SW480 (cell line): ENCODE data around the gene GSK3B.
A peak's percentile ranks its signal among the peaks of the same experiment; 100 is the strongest.

Experiments
- DNase-seq: peaks from one replicate; pipeline ENCODE4 v3.0.0-alpha.2; 2016; ENCODE audit warnings: low spot score

GSK3B gene

DNA sequence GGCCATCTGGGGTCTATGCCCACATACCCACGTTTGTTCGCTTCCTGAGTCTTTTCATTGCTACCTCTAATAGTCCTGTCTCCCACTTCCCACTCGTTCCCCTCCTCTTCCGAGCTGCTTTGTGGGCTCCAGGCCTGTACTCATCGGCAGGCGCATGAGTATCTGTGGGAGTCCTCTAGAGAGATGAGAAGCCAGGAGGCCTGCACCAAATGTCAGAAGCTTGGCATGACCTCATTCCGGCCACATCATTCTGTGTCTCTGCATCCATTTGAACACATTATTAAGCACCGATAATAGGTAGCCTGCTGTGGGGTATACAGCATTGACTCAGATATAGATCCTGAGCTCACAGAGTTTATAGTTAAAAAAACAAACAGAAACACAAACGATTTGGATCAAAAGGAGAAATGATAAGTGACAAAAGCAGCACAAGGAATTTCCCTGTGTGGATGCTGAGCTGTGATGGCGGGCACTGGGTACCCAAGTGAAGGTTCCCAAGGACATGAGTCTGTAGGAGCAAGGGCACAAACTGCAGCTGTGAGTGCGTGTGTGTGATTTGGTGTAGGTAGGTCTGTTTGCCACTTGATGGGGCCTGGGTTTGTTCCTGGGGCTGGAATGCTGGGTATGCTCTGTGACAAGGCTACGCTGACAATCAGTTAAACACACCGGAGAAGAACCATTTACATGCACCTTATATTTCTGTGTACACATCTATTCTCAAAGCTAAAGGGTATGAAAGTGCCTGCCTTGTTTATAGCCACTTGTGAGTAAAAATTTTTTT lies 276.5 kb downstream of the GSK3B start:
- no peak for DNase-seq

DNA sequence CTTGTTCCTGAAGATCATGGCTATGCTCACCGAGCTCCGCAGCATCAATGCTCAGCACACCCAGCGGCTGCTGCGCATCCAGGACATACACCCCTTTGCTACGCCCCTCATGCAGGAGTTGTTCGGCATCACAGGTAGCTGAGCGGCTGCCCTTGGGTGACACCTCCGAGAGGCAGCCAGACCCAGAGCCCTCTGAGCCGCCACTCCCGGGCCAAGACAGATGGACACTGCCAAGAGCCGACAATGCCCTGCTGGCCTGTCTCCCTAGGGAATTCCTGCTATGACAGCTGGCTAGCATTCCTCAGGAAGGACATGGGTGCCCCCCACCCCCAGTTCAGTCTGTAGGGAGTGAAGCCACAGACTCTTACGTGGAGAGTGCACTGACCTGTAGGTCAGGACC lies 277.2 kb downstream of the GSK3B start:
- no peak for DNase-seq

DNA sequence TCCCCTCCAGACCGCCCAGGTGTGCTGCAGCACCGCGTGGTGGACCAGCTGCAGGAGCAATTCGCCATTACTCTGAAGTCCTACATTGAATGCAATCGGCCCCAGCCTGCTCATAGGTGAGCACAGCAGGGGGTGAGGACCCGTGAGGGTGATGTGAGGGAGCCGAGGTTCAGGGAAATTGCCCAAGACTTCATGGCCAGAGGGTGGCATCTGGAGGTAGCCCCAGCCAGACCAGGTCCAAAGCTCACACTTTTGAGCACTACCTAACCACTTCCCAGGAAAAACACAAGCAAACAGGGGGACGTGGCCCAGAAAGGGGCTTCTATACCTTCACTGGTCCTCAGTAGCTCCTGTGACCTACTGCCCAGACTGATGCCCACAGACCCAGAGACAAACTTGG lies 278.5 kb downstream of the GSK3B start:
- no peak for DNase-seq

DNA sequence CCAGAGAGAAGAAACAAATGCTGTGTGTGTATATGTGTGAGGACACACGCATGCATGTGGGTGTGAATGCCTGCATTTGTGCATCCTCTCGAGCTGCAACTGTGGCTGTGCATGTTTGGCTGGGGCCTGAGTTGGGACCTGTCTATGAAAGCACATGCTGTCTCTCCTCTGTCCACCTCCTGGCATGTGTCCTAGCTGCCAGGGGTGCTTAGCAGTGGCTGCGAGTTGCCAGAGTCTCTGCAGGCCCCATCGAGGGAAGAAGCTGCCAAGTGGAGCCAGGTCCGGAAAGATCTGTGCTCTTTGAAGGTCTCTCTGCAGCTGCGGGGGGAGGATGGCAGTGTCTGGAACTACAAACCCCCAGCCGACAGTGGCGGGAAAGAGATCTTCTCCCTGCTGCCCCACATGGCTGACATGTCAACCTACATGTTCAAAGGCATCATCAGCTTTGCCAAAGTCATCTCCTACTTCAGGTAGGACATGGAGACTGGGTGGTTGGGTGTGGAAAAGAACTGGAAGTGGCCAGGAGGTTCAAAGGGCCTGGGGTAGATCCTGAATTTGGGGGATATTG lies 281.7 kb downstream of the GSK3B start:
- DNase-seq: no peak

DNA sequence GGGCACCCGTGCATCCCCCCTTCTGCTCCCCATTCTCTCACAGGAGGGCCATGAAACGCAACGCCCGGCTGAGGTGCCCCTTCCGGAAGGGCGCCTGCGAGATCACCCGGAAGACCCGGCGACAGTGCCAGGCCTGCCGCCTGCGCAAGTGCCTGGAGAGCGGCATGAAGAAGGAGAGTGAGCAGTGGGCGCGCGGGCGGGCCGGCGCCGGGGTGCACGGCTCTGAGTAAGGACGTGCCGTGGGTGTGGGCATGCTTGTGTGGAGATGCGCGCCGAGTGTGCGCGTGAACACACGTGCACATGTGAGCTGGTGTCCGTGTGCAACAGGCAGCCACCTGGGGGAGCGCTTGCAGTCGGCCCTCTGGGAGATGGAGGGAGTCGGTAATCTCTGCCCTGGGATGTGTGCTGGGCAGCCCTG lies 284.2 kb downstream of the GSK3B start:
- no peak for DNase-seq

DNA sequence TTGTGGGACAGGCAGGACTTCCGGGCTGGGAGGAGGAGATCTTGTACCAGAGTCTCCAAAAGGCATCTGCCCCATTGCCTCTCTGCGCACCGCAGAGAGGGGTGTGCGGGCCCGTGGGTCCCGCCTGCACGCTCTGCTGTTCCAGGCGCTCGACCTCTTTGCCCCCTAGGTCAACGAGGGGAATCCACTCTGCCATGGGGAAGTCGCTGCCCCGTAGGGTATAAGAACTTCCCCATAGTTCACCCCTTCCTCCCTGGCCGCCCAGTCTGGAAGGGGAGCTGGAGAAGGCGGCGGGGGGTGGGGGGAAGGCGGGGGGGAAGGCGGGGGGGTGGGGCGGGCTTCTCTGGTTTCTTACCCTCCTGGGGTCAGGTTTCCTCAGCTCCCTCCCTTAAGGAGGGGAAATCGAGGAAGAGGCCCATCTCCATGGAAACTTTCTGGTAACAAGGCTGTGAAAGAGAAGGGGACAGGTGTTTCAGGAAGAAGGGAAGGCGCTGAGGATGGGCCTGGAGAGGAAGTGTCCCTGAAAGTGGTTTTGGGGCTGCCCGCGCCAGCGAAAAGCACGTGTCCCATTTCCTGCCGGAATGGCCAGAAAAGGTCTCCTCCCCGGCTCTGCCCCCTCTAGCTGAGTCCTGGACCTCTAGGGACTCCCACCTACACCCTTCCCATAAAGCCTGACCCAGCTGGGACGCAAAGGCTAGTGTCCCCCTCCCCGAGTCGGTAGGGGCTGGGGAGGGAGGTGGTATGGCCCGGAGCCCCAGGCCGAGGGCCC lies 284.8 kb downstream of the GSK3B start:
- no peak for DNase-seq

DNA sequence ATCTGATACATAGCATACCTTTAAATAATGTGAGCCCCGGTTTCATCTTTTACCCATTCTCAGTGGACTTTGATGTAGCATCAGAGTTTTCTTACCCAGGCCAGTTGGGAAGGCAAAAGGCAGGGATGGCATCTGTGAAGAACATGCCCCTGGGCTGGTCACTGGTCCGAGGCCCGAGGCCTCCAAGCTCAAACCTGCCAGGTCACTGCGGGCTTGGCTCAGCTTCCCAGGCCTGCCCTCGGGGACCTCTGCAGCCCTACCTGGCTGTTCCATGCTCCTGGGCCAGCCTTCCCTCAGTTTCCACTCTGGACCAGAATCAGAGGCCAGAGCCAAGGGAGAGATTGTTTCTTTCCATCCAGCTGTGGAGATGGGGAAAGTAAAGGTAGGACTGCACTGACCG lies 285.4 kb downstream of the GSK3B start:
- no peak for DNase-seq

DNA sequence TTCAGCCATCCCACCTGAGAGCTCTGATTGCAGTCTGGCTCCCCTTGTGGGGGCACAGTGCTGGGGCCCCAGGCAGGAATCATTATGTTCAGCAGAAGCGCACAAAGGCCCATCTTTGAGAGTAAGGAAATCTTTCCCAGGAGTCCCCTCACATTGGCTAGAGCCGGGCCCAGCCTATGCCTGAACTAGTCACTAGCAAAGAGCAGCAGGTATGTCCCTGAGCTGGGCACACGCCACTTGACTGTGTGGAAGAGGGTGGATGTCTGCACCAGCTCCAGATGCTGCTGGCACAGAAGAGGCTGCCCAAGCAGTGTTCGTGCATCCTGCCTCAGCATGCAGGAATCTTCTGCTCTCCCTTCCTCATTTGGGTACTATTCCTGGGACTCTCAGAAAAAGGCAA lies 286.0 kb downstream of the GSK3B start:
- no peak for DNase-seq

DNA sequence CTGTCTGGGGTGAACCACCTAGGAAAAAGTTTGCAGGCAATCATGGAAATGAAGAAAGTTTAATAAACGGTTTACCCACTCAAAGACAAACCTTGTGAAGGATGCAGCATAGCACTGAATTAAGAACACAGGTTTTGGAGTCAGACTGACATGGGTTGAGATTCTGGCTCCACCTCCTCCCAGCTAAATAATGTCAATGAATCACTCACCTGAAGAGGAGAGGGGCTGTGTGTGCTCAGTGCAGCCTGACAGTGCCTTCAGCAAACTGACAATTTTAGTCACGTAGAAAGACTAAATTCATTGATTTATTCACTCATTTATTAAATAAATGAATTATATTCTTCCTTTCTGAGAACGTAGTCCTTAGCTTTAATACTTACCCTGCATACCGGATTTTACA lies 293.4 kb downstream of the GSK3B start:
- no peak for DNase-seq

DNA sequence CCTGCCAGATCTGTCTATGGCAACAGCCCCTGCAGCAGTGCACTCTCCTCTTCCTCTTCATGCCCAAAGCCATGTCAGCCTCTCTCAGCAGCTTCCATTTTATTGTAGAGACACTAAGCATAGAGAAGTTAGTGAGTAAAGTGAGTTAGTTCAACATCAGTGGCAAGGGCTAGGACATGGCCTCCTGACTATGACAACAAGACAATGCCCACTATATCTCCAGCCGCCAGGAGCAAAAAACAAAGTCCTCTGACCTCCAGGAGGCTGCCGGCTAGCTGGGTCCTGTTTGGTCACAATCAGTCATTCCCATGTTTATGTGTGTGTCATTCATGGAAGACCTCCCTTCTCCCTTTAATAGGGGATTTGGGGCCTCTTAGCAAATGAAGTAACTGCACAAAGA lies 297.5 kb downstream of the GSK3B start:
- DNase-seq: no peak

DNA sequence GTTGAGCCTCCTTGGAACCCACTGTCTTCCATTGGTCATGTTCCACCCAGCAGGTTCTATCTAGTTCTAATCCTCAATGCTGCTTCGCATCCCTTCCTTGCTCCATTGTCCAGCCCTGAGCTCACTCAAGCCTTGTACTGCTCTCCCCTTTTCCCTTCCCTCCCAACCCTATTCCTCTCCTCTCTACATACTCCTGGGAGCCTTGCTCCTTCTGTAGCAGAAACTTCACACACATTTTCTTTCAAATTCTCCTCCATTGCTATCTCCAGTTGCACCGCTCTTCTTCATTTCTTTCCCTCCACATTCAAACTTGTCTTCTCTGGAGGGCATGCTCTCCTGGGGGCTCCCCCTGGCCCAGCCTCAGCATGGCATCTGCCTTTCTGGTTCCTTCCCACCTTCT lies 297.9 kb downstream of the GSK3B start:
- no peak for DNase-seq

DNA sequence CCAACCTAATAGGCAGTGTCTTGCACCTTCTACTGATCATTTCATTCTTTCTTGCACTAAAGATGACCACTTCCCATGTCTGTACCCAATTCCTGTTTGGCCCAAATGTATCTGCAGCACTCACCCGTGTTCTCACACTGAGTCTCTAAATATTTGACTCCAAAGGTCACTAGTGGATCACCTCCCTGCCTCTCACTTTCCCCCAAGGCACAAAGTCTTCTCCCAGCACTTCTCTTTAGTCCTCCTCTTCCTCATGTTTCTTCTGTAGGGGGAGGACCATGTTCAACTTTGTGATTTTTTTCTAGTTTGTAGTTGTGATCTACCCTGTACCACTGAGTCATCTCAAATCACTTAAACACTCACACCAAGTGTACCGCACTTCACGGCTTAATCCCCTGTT lies 298.4 kb downstream of the GSK3B start:
- DNase-seq: no peak

DNA sequence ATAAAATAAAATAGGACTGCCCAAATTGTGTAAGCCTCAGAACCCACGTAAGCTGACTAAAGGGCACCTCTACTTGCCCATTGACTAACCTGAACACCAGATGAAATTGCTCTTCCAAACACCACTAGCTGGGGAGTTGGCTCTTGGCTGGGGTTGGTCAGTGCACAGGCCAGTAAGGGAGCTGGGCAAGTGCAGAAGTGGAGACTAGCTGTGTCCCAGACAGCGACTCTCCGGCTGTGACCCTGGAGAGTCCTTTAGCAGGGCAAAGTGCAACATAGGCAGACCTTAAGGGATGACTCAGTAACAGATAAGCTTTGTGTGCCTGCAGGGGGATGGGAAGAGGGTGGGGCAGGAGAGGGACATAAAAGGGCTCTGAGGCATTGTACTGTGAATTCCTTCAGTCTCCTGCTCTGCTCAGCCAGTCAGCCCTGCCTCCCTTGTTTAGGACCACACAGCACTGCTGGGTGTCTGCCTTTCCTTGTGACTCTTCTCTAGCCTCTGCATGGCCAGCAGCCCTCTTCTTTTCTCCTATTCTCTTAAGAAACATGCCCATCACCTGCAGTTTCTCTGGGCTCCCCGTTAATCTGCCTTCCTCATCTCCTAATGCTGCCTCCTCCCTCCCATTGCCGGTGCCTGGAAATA lies 299.2 kb downstream of the GSK3B start:
- peak; percentile 96 for DNase-seq

DNA sequence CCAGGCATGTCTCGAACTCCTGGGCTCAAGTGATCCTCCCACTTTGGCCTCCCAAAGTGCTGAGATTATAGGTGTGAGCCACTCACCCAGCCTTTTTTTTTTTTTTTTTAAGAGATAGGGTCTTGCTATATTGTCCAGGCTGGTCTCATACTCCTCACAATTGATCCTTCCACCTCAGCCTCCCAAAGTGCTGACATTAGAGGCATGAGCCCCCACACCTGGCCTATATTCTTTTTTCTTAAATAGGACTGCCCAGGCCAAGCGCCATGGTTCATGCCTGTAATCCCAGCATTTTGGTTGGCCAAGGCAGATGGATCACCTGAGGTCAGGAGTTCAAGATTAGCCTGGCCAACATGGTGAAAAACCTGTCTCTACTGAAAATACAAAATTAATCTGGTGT lies 299.8 kb downstream of the GSK3B start:
- DNase-seq: no peak

DNA sequence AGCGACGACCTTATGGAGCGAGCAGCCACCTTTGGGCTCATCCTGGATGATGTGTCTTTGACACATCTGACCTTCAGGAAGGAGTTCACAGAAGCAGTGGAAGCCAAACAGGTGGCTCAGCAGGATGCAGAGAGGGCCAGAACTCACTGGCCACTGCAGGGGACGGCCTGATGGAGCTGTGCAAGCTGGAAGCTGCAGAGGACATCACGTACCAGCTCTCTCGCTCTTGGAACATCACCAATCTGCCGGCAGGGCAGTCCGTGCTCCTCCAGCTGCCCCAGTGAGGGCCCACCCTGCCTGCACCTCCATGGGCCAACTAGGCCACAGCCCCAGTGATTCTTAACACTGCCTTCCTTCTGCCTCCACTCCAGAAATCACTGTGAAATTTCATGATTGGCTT lies 302.0 kb downstream of the GSK3B start:
- DNase-seq: no peak

DNA sequence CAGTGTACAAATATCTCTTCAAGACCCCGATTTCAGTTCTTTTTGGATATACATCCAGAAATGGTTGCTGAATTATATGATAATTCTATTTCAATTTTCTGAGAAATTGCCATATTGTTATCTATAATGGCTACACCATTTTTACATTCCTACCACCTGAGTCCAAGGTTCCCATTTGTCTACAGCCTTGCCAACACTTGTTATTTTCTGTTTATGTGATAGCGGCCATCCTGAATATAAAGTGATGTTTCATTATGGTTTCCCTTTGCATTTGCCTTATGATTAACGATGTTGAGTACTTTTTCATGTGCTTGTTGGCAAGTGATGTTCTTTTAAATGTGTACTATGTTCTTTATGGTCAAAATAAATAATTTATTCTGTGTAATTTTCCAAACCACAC lies 303.9 kb downstream of the GSK3B start:
- no peak for DNase-seq

DNA sequence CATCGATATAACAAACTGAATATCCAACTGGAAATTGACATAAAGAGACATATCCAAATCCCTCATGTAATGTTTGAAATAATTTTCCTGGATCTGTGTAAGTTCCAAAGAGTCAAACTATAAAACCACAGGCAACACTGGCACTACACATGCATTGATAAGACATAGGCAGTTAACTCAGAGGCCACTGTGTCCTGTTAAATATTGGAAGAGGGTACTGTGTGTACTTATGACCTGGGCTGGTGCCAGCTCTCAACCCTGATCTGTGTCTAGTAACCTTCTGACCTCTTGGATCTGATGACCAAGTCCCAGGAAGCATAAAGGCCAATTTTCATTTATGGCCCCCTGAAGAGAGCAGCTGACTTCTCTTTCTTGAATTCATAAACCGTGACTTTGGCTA lies 307.8 kb downstream of the GSK3B start:
- DNase-seq: no peak

DNA sequence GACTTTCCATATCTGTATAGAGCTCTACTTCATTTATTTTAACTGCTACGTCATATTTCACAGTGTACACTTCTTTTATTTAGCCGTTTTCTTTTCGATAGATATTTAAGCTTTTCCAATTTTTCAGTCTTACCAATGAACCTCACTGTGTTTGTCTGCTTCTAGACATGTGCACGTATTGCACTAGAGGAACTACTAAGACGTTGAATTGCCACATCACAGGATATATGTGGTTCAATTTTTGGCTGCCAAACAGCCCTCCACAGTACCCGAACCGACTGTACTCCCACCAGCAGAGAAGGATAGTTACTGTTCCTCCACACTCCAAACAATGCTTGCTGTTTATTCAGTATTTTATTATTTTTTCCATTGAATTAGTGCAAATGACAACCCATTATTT lies 310.4 kb downstream of the GSK3B start:
- no peak for DNase-seq

DNA sequence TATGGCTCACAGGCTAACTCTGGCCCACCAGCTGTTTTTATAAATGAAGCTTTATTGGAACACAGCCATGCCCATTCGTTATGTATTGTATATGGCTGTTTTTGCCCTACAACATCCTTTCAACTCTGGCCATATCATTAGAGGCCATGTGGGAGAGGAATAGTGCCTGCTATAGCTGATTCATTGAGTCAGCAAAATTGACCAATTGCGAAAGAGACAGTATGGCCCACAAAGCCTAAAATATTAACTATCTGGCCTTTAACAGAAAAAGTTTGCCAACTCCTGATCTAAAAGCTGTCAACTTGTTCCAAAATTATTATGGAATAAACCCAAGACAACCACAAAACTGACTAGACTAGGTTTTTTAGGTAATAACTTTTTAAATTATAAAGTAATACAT lies 311.0 kb downstream of the GSK3B start:
- DNase-seq: no peak

DNA sequence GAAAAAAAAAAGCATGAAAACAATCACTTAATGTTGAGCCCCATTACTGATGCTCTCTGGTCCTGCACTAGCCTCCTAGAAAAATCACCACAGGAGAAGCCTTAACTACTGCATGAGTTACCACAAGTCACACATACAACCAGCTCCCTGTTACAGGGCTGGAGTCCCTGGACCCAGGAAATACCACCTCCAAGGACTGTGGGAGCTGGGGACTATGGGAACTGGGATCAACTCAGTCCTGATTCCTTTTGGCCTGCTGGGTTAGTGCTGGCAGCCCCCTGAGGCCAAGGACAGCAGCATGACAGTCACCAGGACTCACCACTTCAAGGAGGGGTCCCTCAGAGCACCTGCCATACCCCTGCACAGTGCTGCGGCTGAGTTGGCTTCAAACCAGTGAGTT lies 311.8 kb downstream of the GSK3B start:
- no peak for DNase-seq

DNA sequence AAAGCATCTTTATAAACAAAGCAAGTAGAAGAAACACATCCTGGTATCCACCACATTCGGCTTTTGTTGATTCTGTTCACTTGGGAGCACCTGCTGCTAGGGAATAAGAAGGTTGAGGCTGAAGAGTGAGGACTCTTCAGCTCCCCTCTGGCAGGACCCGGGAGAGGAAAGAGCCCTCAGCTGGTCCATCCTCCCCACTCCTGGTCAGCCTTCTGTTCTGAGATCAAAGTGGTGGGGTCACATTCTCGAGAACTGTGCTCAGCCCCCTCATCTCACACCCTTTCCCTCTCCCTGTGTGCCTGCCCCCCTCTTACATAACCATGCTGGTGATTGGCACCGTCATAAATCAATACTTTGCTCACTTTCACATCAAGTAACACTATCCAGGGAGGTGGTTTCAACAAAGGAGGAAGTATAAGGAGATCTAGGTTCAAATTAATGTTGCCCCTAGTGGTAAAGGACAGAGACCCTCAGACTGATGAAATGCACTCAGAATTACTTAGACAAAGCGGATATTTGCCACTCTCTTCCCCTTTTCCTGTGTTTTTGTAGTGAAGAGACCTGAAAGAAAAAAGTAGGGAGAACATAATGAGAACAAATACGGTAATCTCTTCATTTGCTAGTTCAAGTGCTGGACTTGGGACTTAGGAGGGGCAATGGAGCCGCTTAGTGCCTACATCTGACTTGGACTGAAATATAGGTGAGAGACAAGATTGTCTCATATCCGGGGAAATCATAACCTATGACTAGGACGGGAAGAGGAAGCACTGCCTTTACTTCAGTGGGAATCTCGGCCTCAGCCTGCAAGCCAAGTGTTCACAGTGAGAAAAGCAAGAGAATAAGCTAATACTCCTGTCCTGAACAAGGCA lies 312.7 kb downstream of the GSK3B start, which contains the start of gene NR1I2:
NR1I2 (plus strand) TSS at position 772 of the 869 bp plus-strand sequence.
- no peak for DNase-seq
